Measurements from ENCODE around the gene CACNA1F.

CACNA1F gene

GRCh38 chrX:49251325-49251724 is 18.2 kb upstream of the CACNA1F start:
- H3K27me3 ChIP-seq (replicated peaks; ENCODE audit: insufficient read depth, low read length): no peaks in the 10 kb centered on the region
- H2AFZ ChIP-seq (ENCODE audit: low read length): no peak overlapping the region
- H3K4me3 ChIP-seq (ENCODE audit: low read length): no peak overlapping the region
- no peaks in the 10 kb centered on the region for H3K79me2 ChIP-seq (ENCODE audit: low read length)
- no peak overlapping the region for H3K9ac ChIP-seq (ENCODE audit: low read length)
- H4K20me1 ChIP-seq (ENCODE audit: insufficient read depth, low read length): no peaks in the 10 kb centered on the region
- no peaks in the 10 kb centered on the region for H3F3A ChIP-seq (ENCODE audit: insufficient read depth, low read length)
- no peaks in the 10 kb centered on the region for H3K9me3 ChIP-seq (replicated peaks; ENCODE audit: insufficient read depth, low read length)
- no peaks in the 10 kb centered on the region for H3K4me1 ChIP-seq (ENCODE audit: low read length)
- TF ChIP-seq EZH2phosphoT487 (IDR thresholded peaks at IDR 0.05; ENCODE audit: low read length): no peak
- TF ChIP-seq CTCF (IDR thresholded peaks at IDR 0.05; ENCODE audit: low read length): no peak
- TF ChIP-seq EZH2 (optimal IDR thresholded peaks at IDR 0.05; ENCODE audit: low read depth, low read length): no peak
- no peak overlapping the region for H3K27ac ChIP-seq (ENCODE audit: low read length)
- H3K4me2 ChIP-seq (ENCODE audit: low read depth, low read length): no peak overlapping the region
- H3K36me3 ChIP-seq (replicated peaks; ENCODE audit: insufficient read depth, low read length): no peaks in the 10 kb centered on the region
- DNase-seq: no peak
- no peaks in the 10 kb centered on the region for H3K9me2 ChIP-seq (replicated peaks; ENCODE audit: insufficient read depth, low read length)

- TF ChIP-seq EZH2phosphoT487 (IDR thresholded peaks at IDR 0.05; ENCODE audit: low read length) (no peak), CTCF (IDR thresholded peaks at IDR 0.05; ENCODE audit: low read length) (no peak), EZH2 (optimal IDR thresholded peaks at IDR 0.05; ENCODE audit: low read depth, low read length) (no peak)
- Histone ChIP-seq H3K27me3 (replicated peaks; ENCODE audit: insufficient read depth, low read length) (no peaks in the 10 kb centered on the region), H3K4me3 (ENCODE audit: low read length) (no peak overlapping the region), H4K20me1 (ENCODE audit: insufficient read depth, low read length) (no peaks in the 10 kb centered on the region), H3K9me2 (replicated peaks; ENCODE audit: insufficient read depth, low read length) (no peaks in the 10 kb centered on the region), H3F3A (ENCODE audit: insufficient read depth, low read length) (no peaks in the 10 kb centered on the region), H3K79me2 (ENCODE audit: low read length) (no peaks in the 10 kb centered on the region), H3K4me2 (ENCODE audit: low read depth, low read length) (no peak overlapping the region), H3K4me1 (ENCODE audit: low read length) (no peaks in the 10 kb centered on the region), H3K9ac (ENCODE audit: low read length) (no peak overlapping the region), H2AFZ (ENCODE audit: low read length) (no peak overlapping the region), H3K27ac (ENCODE audit: low read length) (no peak overlapping the region), H3K36me3 (replicated peaks; ENCODE audit: insufficient read depth, low read length) (no peaks in the 10 kb centered on the region), H3K9me3 (replicated peaks; ENCODE audit: insufficient read depth, low read length) (no peaks in the 10 kb centered on the region)
- DNase-seq: no peak
These were observed 17.4 kb upstream of the CACNA1F start for GRCh38 chrX:49250578-49250977.

GRCh38 chrX:49250066-49250465 is 16.9 kb upstream of the CACNA1F start:
- H3K9ac ChIP-seq (ENCODE audit: low read length): no peak overlapping the region
- no peak for DNase-seq
- no peaks in the 10 kb centered on the region for H4K20me1 ChIP-seq (ENCODE audit: insufficient read depth, low read length)
- no peak overlapping the region for H3K27ac ChIP-seq (ENCODE audit: low read length)
- no peaks in the 10 kb centered on the region for H3K36me3 ChIP-seq (replicated peaks; ENCODE audit: insufficient read depth, low read length)
- TF ChIP-seq EZH2phosphoT487 (IDR thresholded peaks at IDR 0.05; ENCODE audit: low read length) (no peak), EZH2 (optimal IDR thresholded peaks at IDR 0.05; ENCODE audit: low read depth, low read length) (no peak), CTCF (IDR thresholded peaks at IDR 0.05; ENCODE audit: low read length) (no peak)
- no peaks in the 10 kb centered on the region for H3K79me2 ChIP-seq (ENCODE audit: low read length)
- H3F3A ChIP-seq (ENCODE audit: insufficient read depth, low read length): no peaks in the 10 kb centered on the region
- no peak overlapping the region for H3K4me3 ChIP-seq (ENCODE audit: low read length)
- H2AFZ ChIP-seq (ENCODE audit: low read length): no peak overlapping the region
- no peaks in the 10 kb centered on the region for H3K4me1 ChIP-seq (ENCODE audit: low read length)
- H3K9me3 ChIP-seq (replicated peaks; ENCODE audit: insufficient read depth, low read length): no peaks in the 10 kb centered on the region
- H3K4me2 ChIP-seq (ENCODE audit: low read depth, low read length): no peak overlapping the region
- H3K27me3 ChIP-seq (replicated peaks; ENCODE audit: insufficient read depth, low read length): no peaks in the 10 kb centered on the region
- H3K9me2 ChIP-seq (replicated peaks; ENCODE audit: insufficient read depth, low read length): no peaks in the 10 kb centered on the region

All from MM.1S (cell line).